Measurements from ENCODE around the gene SLC25A21. TPM values are rescaled to one million over a fixed set of nuclear protein-coding genes. Genes with fewer than 3 reads are reported as not detected.

SLC25A21 gene
- total RNA-seq, 4 donors from 2014 or later, result 0.39 to 3.3 (median 1.2) TPM

GRCh38 chr14:36925094-36925493, 247.3 kb downstream of the SLC25A21 start:
- H3K36me3 ChIP-seq, result no peaks in the 10 kb centered on the region
- no peak for DNase-seq (ENCODE audit: extremely low spot score)

GRCh38 chr14:36916668-36917067, 255.7 kb downstream of the SLC25A21 start:
- H3K27ac ChIP-seq (replicated peaks in 1 of 4), result no peak overlapping the region
- TF ChIP-seq POLR2A (IDR thresholded peaks at IDR 0.05; ENCODE audit: low read depth) (no peak), EP300 (IDR thresholded peaks at IDR 0.05) (no peak), CTCF (IDR thresholded peaks at IDR 0.05) (no peak), POLR2AphosphoS5 (IDR thresholded peaks at IDR 0.05) (no peak)
- H3K27me3 ChIP-seq, result no peaks in the 10 kb centered on the region
- intact Hi-C loops (cut with DNase I), result no loop called here
- no peak overlapping the region for H3K4me3 ChIP-seq
- 90% methylated on average over 2 of the region's 2 CpGs for WGBS
- no peaks in the 10 kb centered on the region for H3K36me3 ChIP-seq
- no peaks in the 10 kb centered on the region for H3K4me1 ChIP-seq
- no peaks in the 10 kb centered on the region for H3K9me3 ChIP-seq
- no peak for DNase-seq (ENCODE audit: extremely low spot score)

More at GRCh38 chr14:36925094-36925493, 247.3 kb downstream of the SLC25A21 start:
- intact Hi-C loops (cut with DNase I), result no loop called here
- H3K9me3 ChIP-seq, result no peaks in the 10 kb centered on the region
- 97% methylated on average over 2 of the region's 2 CpGs for WGBS
- no peak overlapping the region for H3K4me3 ChIP-seq
- no peaks in the 10 kb centered on the region for H3K27me3 ChIP-seq
- TF ChIP-seq EP300 (IDR thresholded peaks at IDR 0.05), result no peak
- TF ChIP-seq CTCF (IDR thresholded peaks at IDR 0.05), result no peak
- TF ChIP-seq POLR2AphosphoS5 (IDR thresholded peaks at IDR 0.05), result no peak
- H3K27ac ChIP-seq (replicated peaks in 1 of 4), result no peak overlapping the region
- no peaks in the 10 kb centered on the region for H3K4me1 ChIP-seq

- no peaks in the 10 kb centered on the region for H3K27me3 ChIP-seq
- no peak overlapping the region for H3K27ac ChIP-seq (replicated peaks in 1 of 4)
- H3K4me3 ChIP-seq, result no peak overlapping the region
- no peaks in the 10 kb centered on the region for H3K36me3 ChIP-seq
- intact Hi-C loops (cut with DNase I), result no loop called here
- H3K9me3 ChIP-seq, result no peaks in the 10 kb centered on the region
- H3K4me1 ChIP-seq, result no peaks in the 10 kb centered on the region
- DNase-seq (ENCODE audit: extremely low spot score), result no peak
- TF ChIP-seq CTCF (IDR thresholded peaks at IDR 0.05), result no peak
- TF ChIP-seq EP300 (IDR thresholded peaks at IDR 0.05), result no peak
- no peak for TF ChIP-seq POLR2AphosphoS5 (IDR thresholded peaks at IDR 0.05)
- no peak for TF ChIP-seq POLR2A (IDR thresholded peaks at IDR 0.05; ENCODE audit: low read depth)
- WGBS, result 63% methylated on average over 1 of the region's 1 CpG
Measured at GRCh38 chr14:36915081-36915480, 257.3 kb downstream of the SLC25A21 start.

GRCh38 chr14:36910578-36910977, 261.8 kb downstream of the SLC25A21 start:
- intact Hi-C loops (cut with DNase I), result no loop called here
- WGBS, result 84% methylated on average over 3 of the region's 3 CpGs

More at GRCh38 chr14:36910578-36910977, 261.8 kb downstream of the SLC25A21 start:
- no peak for TF ChIP-seq POLR2AphosphoS5 (IDR thresholded peaks at IDR 0.05)
- no peak for TF ChIP-seq EP300 (IDR thresholded peaks at IDR 0.05)
- no peak for TF ChIP-seq POLR2A (IDR thresholded peaks at IDR 0.05; ENCODE audit: low read depth)
- no peak for TF ChIP-seq CTCF (IDR thresholded peaks at IDR 0.05)
- H3K9me3 ChIP-seq, result no peaks in the 10 kb centered on the region
- no peaks in the 10 kb centered on the region for H3K36me3 ChIP-seq
- no peaks in the 10 kb centered on the region for H3K27me3 ChIP-seq
- no peaks in the 10 kb centered on the region for H3K4me1 ChIP-seq
- H3K4me3 ChIP-seq, result no peak overlapping the region
- H3K27ac ChIP-seq (replicated peaks in 1 of 4), result no peak overlapping the region
- no peak for DNase-seq (ENCODE audit: extremely low spot score)
